CD4-positive, alpha-beta memory T cell (primary cell): ENCODE measurements around the gene ATP10A. TPM values are rescaled to one million over a fixed set of nuclear protein-coding genes. Genes with fewer than 3 reads are reported as not detected.

Experiments
- CTCF ChIA-PET: fragments of 350-600 bp; sonication (Branson Sonifier 250); formaldehyde crosslinking; loops from one replicate; lab custom pipeline; 2021; ENCODE audit warnings: inconsistent platforms; ENCODE audit not compliant: partially characterized antibody; lab: Charles Lee
- POLR2A ChIA-PET: fragments of 350-600 bp; sonication (Branson Sonifier 250); formaldehyde crosslinking; loops from one replicate; lab custom pipeline; 2021; ENCODE audit not compliant: partially characterized antibody; lab: Charles Lee
- DNase-seq, 5 donors: peaks; one replicate each; pipeline versions ENCODE4 v3.0.0 to v3.0.0-alpha.2; 2020 to 2022; ENCODE audit warnings: mixed read lengths in 1 of 5
- H3K27ac ChIP-seq: one replicate; pipeline ENCODE4 v1.7.0; 2013; ENCODE audit warnings: low read depth, low read length
- H3K27me3 ChIP-seq: 2 replicates; pipeline ENCODE4 v1.7.0; 2013; ENCODE audit warnings: mild to moderate bottlenecking, low read length, moderate library complexity; ENCODE audit not compliant: insufficient read depth
- H3K36me3 ChIP-seq: 2 replicates; pipeline ENCODE4 v1.7.0; 2013; ENCODE audit warnings: mild to moderate bottlenecking, low read length, moderate library complexity; ENCODE audit not compliant: insufficient read depth
- H3K4me1 ChIP-seq: 2 replicates; pipeline ENCODE4 v1.7.0; 2013; ENCODE audit warnings: mild to moderate bottlenecking, low read length, moderate library complexity; ENCODE audit not compliant: insufficient read depth
- H3K4me3 ChIP-seq, 2 donors: one replicate each; pipeline ENCODE4 v1.7.0; 2013; ENCODE audit warnings: low read length in 2 of 2, mild to moderate bottlenecking in 1 of 2
- H3K9me3 ChIP-seq, 2 donors: one replicate each; pipeline ENCODE4 v1.7.0; 2013; ENCODE audit warnings: low read length in 2 of 2, control low read depth in 1 of 2; ENCODE audit not compliant: control insufficient read depth in 1 of 2
- H3K27ac Mint-ChIP-seq, 7 donors: one replicate each; pipeline ENCODE4 v1.8.0; 2020 to 2021; ENCODE audit warnings: mixed read lengths in 7 of 7, mild to moderate bottlenecking in 6 of 7, inconsistent platforms in 3 of 7, moderate library complexity in 3 of 7
- H3K27me3 Mint-ChIP-seq, 2 donors: one replicate each; pipeline ENCODE4 v1.8.0; 2020 to 2021; ENCODE audit warnings: mixed read lengths in 2 of 2
- H3K36me3 Mint-ChIP-seq, 2 donors: one replicate each; pipeline ENCODE4 v1.8.0; 2020 to 2021; ENCODE audit warnings: mixed read lengths in 2 of 2, inconsistent platforms in 1 of 2, mild to moderate bottlenecking in 1 of 2
- H3K4me1 Mint-ChIP-seq, 4 donors: one replicate each; pipeline ENCODE4 v1.8.0; 2020 to 2021; ENCODE audit warnings: mixed read lengths in 4 of 4, mild to moderate bottlenecking in 1 of 4
- H3K4me3 Mint-ChIP-seq, 8 donors: one replicate each; pipeline ENCODE4 v1.8.0; 2020 to 2021; ENCODE audit warnings: mixed read lengths in 8 of 8, mild to moderate bottlenecking in 7 of 8, moderate library complexity in 6 of 8, inconsistent platforms in 3 of 8
- H3K9me3 Mint-ChIP-seq, 8 donors: one replicate each; pipeline ENCODE4 v1.8.0; 2020 to 2021; ENCODE audit warnings: mixed read lengths in 8 of 8, mild to moderate bottlenecking in 5 of 8, inconsistent platforms in 3 of 8, moderate library complexity in 1 of 8
- intact Hi-C: fragments of 100-400 bp; cut with micrococcal nuclease; formaldehyde crosslinking; loops from one replicate; pipeline ENCODE4 v1.15.1; 2023
- polyA plus RNA-seq, 2 donors: library from polyadenylated mRNA; unstranded; fragments of 300-500 nt; fragmentation: Illumina TruSeq; gene quantifications; one replicate each; pipeline ENCODE4 v1.2.3, GENCODE V29; 2021
- total RNA-seq, 2 experiments: library from RNA; stranded (reverse); gene quantifications; one replicate each; pipeline ENCODE4 v1.2.3, GENCODE V29; 2021

The ATP10A gene
- total and polyA plus RNA-seq, 4 experiments from 2014 or later: 2.7 to 51.1 (median 29.7) TPM

DNA sequence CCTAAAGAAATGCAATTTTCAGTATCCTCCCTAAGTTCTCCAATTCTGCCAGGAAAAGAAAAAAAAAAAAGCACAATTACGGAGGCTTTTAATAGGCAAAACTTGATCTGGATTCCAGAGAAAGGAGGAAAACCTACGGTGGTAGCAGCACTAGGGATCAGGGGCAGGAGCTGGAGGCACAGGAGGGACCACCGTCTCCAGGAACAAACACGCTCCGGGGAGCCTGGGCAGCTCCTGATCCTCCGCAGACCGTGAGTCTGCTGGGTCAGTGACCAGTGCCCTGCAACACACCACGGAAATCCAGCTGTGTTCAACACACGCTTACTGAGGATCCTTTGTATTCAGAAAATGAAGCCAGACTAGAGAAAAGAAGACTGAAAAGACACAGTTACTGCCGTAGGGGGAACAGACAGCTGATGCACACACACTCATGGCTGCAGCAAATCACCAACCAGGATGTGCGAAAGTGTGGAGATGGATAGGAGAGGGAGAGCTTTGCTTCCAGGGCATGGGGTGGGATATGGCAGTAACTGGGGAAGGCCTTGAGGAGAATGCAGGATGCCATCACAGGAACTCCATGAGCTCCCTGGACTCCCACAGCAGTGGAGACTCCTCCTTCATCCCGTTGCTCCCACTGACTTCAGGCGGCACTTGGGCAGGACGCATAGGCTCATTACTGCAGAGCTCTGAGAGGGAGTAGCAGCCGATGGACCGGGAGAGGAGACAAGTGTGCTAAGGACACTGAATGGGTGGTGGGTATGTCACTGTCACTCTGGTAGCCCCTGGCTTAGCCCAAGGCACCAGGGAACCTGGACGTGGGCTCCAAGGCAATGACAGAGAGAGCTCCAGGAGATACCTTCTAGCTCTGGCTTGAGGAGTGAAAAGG, 167.0 kb downstream of the ATP10A start:
- DNase-seq: no peak

GRCh38 chr15:25694823-25695312, 168.3 kb downstream of the ATP10A start:
- ChIA-PET CTCF (interaction anchor here (1.0 kb wide), 1 partner anchor 239 kb away, joined by 3 read pairs; no protein-coding TSS in a partner anchor), POLR2A (no interaction called here)
- intact Hi-C loops: no loop called here
- Histone ChIP-seq H3K4me1 (no peaks in the 10 kb centered on the region), H3K27ac (no peak overlapping the region), H3K4me3 (no peak overlapping the region), H3K27me3 (no peaks in the 10 kb centered on the region), H3K9me3 (no peaks in the 10 kb centered on the region), H3K36me3 (peaks cover 14% of the 10 kb centered on the region)
- no peak for DNase-seq
- Mint-ChIP-seq H3K36me3 (peaks cover 35 to 73% of the 10 kb centered on the region in 2 donors), H3K9me3 (no peaks in the 10 kb centered on the region), H3K27ac (no peak overlapping the region), H3K4me1 (peaks cover 0 to 3% (median 0%) of the 10 kb centered on the region in 4 donors), H3K4me3 (no peak overlapping the region), H3K27me3 (no peaks in the 10 kb centered on the region)

More for the DNA sequence above, 167.0 kb downstream of the ATP10A start:
- H3K27me3 ChIP-seq: no peaks in the 10 kb centered on the region
- ChIA-PET CTCF (interaction anchor here (1.0 to 2.7 kb wide), 3 partner anchors 12 to 237 kb away, joined by 3 to 14 read pairs (median 3); no protein-coding TSS in a partner anchor), POLR2A (no interaction called here)
- H3K36me3 ChIP-seq: peaks cover 14% of the 10 kb centered on the region
- H3K27ac ChIP-seq: no peak overlapping the region
- intact Hi-C loops: no loop called here
- H3K9me3 Mint-ChIP-seq: no peaks in the 10 kb centered on the region
- H3K27me3 Mint-ChIP-seq: no peaks in the 10 kb centered on the region
- no peak overlapping the region for H3K4me3 Mint-ChIP-seq
- no peaks in the 10 kb centered on the region for H3K9me3 ChIP-seq
- no peak overlapping the region for H3K27ac Mint-ChIP-seq
- H3K36me3 Mint-ChIP-seq: peaks cover 46 to 72% of the 10 kb centered on the region in 2 donors
- no peak overlapping the region for H3K4me3 ChIP-seq
- no peaks in the 10 kb centered on the region for H3K4me1 ChIP-seq
- H3K4me1 Mint-ChIP-seq: peaks cover 0 to 3% (median 0%) of the 10 kb centered on the region in 4 donors

DNA sequence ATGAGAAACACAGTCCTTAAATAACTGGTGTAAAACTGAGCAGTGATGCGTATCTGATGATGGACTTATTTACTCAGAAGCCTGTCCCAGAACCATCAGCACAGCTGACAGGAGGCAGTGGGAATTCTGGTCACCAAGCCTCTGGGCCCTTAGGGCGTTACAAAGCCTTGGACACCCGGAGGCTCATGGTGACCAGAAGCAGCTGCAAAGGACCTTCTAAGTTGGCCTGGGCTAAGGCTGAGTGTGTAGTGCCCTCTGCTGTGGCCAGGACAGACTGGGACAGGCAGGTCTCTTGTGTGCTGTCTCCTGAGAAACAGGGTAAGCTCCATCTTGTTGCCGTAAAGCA, 168.9 kb downstream of the ATP10A start:
- H3K36me3 ChIP-seq: peaks cover 14% of the 10 kb centered on the region
- H3K4me1 ChIP-seq: no peaks in the 10 kb centered on the region
- H3K9me3 Mint-ChIP-seq: no peaks in the 10 kb centered on the region
- ChIA-PET POLR2A (no interaction called here), CTCF (interaction anchor here (1.0 kb wide), 1 partner anchor 240 kb away, joined by 3 read pairs; no protein-coding TSS in a partner anchor)
- no peak overlapping the region for H3K4me3 ChIP-seq
- H3K27me3 ChIP-seq: no peaks in the 10 kb centered on the region
- peaks cover 39 to 77% of the 10 kb centered on the region in 2 donors for H3K36me3 Mint-ChIP-seq
- H3K27ac ChIP-seq: no peak overlapping the region
- no peaks in the 10 kb centered on the region for H3K27me3 Mint-ChIP-seq
- H3K4me1 Mint-ChIP-seq: peaks cover 0 to 3% (median 0%) of the 10 kb centered on the region in 4 donors
- H3K9me3 ChIP-seq: no peaks in the 10 kb centered on the region
- no peak overlapping the region for H3K27ac Mint-ChIP-seq
- no peak overlapping the region for H3K4me3 Mint-ChIP-seq
- no peak for DNase-seq
- intact Hi-C loops: no loop called here

- Mint-ChIP-seq H3K27me3 (no peaks in the 10 kb centered on the region), H3K27ac (peak overlapping the region in 1 of 7 donors; percentile 29), H3K4me3 (no peak overlapping the region), H3K9me3 (no peaks in the 10 kb centered on the region), H3K4me1 (peaks cover 0 to 3% (median 0%) of the 10 kb centered on the region in 4 donors), H3K36me3 (peaks cover 37 to 76% of the 10 kb centered on the region in 2 donors)
- Histone ChIP-seq H3K9me3 (no peaks in the 10 kb centered on the region), H3K4me1 (no peaks in the 10 kb centered on the region), H3K27me3 (no peaks in the 10 kb centered on the region), H3K27ac (no peak overlapping the region), H3K4me3 (no peak overlapping the region), H3K36me3 (peaks cover 12% of the 10 kb centered on the region)
- DNase-seq: peak in 2 of 5 donors; percentile 12 to 17
- POLR2A ChIA-PET: no interaction called here
- intact Hi-C loops: no loop called here
- CTCF ChIA-PET: interaction anchor here (1.0 kb wide), 1 partner anchor 240 kb away, joined by 3 read pairs; no protein-coding TSS in a partner anchor
Measured at GRCh38 chr15:25693321-25694238, 169.5 kb downstream of the ATP10A start.

DNA sequence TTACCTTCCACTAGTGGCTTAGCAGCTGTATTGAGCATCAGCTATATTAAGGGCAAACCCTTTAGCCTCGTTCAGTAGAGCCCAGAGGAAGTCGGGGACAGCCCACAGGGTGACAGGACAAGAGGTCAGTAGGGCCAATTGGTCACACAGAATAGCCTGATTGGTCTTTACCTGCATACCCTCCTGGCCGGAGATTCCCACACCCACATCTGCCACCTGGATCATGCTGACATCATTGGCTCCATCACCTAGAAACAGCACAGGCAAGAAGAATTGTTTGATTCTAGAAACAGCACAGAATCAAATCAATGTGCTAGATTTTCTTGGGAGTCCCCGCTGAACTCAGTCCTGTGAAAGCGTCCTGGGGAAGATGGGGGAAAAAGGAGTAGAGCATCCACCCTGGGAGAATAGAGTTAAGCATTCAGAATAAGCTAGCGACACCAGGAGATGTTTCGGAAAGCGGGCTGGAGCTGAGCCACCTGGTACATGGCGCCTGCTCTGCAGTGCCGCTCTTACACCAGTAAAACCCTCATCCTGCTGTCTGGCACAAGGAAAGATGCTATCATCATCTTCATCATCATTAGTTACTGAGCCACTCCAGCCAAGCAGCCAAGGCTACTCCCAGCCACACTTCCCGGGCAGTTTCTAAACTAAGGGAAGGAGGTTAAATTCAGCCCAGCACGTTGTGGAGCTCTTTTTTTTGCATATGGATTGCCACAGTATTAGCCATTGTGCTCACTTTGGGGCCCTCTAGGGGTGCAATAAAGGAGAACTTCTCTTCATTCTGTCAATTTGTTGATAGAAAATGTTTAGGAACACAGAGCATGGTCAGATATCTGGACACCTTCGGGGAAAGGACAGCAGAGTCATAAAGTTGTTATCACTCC, 171.3 kb downstream of the ATP10A start:
- intact Hi-C loops: no loop called here
- no peaks in the 10 kb centered on the region for H3K9me3 Mint-ChIP-seq
- no peak for DNase-seq
- ChIA-PET POLR2A (no interaction called here), CTCF (interaction anchor here (1.8 kb wide), 1 partner anchor 242 kb away, joined by 8 read pairs; no protein-coding TSS in a partner anchor)
- H3K4me3 ChIP-seq: no peak overlapping the region
- no peaks in the 10 kb centered on the region for H3K4me1 ChIP-seq
- no peaks in the 10 kb centered on the region for H3K27me3 Mint-ChIP-seq
- H3K4me1 Mint-ChIP-seq: peaks cover 0 to 3% (median 0%) of the 10 kb centered on the region in 4 donors
- no peak overlapping the region for H3K27ac ChIP-seq
- no peaks in the 10 kb centered on the region for H3K27me3 ChIP-seq
- no peak overlapping the region for H3K27ac Mint-ChIP-seq
- H3K36me3 Mint-ChIP-seq: peaks cover 50 to 70% of the 10 kb centered on the region in 2 donors
- H3K4me3 Mint-ChIP-seq: no peak overlapping the region
- no peaks in the 10 kb centered on the region for H3K9me3 ChIP-seq
- peaks cover 15% of the 10 kb centered on the region for H3K36me3 ChIP-seq

DNA sequence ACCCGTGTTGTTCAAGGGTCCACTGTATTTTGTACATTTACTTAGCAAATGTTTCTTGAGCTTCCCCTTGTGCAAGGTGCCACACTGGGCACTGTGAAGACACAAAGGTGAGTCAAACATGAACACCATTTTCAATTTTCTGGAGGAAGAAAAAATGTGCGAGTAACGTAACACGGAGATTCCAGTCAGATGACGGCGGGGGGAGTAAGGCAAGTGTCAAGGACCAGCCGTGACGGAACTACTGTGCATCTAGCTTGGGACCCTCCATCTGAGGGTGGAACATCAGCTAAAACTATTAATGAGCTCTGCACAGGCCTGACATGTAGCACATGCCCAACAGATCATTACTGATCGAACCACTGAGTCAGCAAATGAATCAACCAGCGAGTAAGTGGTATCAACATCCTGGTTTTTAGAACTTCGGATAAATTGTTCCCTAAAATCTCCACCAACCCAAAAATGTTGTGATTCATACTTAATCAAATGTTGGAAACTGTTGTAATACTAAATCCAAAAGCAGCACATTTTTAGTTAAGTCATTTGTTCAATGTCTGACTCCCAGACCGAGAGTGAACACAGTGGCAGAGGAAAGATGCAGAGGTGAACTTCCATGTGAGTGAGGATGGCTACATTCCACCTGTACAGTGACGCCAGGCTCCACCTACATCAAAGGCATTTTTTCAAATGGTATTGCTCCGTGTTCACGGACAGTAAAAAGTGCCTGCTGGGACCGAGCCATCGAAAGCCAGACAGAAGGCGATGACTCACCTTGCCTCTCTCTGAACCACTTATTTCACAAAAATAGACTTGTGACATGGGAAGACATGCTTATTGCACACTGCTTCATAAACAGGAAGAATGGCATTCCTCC, 172.2 kb downstream of the ATP10A start:
- CTCF ChIA-PET: interaction anchor here (1.7 to 1.8 kb wide), 2 partner anchors 243 kb away, joined by 5 to 8 read pairs; no protein-coding TSS in a partner anchor
- peaks cover 11% of the 10 kb centered on the region for H3K36me3 ChIP-seq
- no peak overlapping the region for H3K27ac Mint-ChIP-seq
- no peaks in the 10 kb centered on the region for H3K9me3 ChIP-seq
- no peak overlapping the region for H3K4me3 ChIP-seq
- H3K4me1 ChIP-seq: no peaks in the 10 kb centered on the region
- H3K36me3 Mint-ChIP-seq: peaks cover 53 to 62% of the 10 kb centered on the region in 2 donors
- DNase-seq: no peak
- peaks cover 0 to 3% (median 0%) of the 10 kb centered on the region in 4 donors for H3K4me1 Mint-ChIP-seq
- intact Hi-C loops: no loop called here
- no peak overlapping the region for H3K4me3 Mint-ChIP-seq
- POLR2A ChIA-PET: no interaction called here
- H3K27me3 Mint-ChIP-seq: no peaks in the 10 kb centered on the region
- H3K9me3 Mint-ChIP-seq: no peaks in the 10 kb centered on the region
- H3K27ac ChIP-seq: no peak overlapping the region
- no peaks in the 10 kb centered on the region for H3K27me3 ChIP-seq
